Endometrial microvascular endothelial cells (primary cell): Measurements from ENCODE around the gene PRMT7. TPM values are rescaled to one million over a fixed set of nuclear protein-coding genes. Genes with fewer than 3 reads are reported as not detected.
"Not testable (repeated sequence)": the region's sequence is repeated elsewhere in the genome, so short reads cannot be mapped to it uniquely, and the experiment has no call there.

Experiments used
- in situ Hi-C: cut with HindIII; loops from 2 replicates; pipeline ENCODE4 v1.10.0; 2017; ENCODE audit warnings: low sequenced_read_pairs, low pct_unique_long_range_greater_than_20kb; ENCODE audit errors: inconsistent ontology term
- total RNA-seq: library from RNA; depleted of rRNA; stranded (reverse); fragments of >200 nt; gene quantifications from one replicate; pipeline ENCODE4 v1.2.3, GENCODE V29; 2015; ENCODE audit errors: inconsistent ontology term

The PRMT7 gene
- total RNA-seq, 1 donor from 2014 or later, result 99.0 TPM

DNA sequence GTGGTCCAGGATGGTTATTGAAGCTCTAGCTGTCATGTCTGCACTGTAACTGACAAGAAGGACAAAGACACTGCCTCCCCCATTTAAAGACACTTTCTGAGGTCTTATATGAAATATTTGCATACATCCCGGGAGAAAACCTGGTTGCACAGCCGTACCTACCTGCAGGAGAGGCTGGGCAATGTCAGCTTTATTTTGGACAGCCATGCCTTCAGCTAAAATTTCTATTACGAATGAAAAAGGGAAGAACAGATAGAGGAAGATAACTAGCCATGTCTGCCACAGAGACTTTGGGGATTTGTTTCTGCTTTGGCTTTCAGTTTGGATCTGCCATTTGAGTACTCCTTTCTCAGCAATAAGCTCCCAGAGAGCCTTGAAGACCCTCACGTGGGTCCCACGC lies 27.5 kb upstream of the PRMT7 start:
- in situ Hi-C loops, result no loop called here

GRCh38 chr16:68283801-68284598 lies 26.8 kb upstream of the PRMT7 start:
- in situ Hi-C loops, result no loop called here

DNA sequence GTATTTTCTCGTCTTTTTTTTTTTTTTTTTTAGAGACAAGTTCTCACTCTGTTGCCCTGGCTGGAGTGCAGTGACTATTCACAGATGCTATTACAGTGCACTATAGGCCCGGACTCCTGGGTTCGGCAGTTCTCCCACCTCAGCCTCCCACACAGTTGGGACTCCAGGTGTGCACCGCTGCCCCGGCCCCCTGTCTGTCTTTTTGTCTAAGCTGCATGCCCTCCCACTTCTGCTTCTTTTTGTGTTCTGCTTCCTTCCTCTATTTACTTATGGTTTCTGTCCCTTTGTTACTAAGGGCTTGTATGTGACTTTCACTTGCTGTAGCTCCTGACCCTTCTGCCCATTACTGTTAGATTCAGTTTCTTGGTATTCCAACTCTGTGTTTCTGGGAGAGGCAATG lies 26.0 kb upstream of the PRMT7 start:
- in situ Hi-C loops, result no loop called here

DNA sequence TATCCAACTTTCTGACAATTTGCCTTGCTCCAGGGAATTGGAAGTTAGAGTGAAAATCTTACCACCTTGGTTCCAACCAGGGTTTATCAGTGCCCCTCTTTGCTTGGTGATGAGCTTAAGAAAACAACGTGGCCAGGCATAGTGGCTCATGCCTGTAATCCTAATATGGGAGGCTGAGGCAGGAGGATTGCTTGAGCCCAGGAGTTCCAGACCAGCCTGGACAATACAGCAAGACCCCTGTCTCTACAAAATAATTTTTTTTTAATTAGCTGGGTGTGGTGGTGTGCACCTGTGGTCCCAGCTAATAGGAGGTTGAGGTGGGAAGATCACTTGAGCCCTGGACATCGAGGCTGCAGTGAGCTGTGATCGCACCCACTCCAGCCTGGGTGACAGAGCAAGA lies 25.1 kb upstream of the PRMT7 start:
- in situ Hi-C loops, result no loop called here

- in situ Hi-C loops, result no loop called here
Measured at GRCh38 chr16:68286153-68287074, 24.4 kb upstream of the PRMT7 start.

- in situ Hi-C loops, result no loop called here
Measured at GRCh38 chr16:68287276-68288251, 23.3 kb upstream of the PRMT7 start.

DNA sequence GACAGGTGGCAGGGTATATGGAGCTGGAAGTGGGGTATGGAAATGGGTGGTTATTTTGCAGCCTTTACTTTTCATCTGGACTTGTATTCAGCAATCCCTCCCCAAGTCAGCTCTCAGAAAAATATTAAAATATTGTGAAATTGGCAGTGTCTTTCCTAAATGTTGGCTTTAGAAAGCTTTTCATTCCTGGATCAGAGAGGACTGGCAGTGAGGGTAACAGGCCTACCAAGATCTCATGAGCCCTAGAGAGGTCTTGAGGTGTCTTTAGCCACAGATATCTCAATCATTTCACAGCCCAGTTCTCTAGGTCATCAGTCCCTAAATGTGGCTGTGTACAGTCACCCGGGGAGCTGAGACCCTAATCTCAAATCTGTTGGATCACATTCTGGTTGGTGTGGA lies 22.6 kb upstream of the PRMT7 start:
- in situ Hi-C loops, result no loop called here

GRCh38 chr16:68288796-68289195 lies 22.0 kb upstream of the PRMT7 start:
- in situ Hi-C loops, result not testable (repeated sequence)

GRCh38 chr16:68289202-68289601 lies 21.6 kb upstream of the PRMT7 start:
- in situ Hi-C loops, result no loop called here

GRCh38 chr16:68289621-68290329 lies 21.0 kb upstream of the PRMT7 start:
- in situ Hi-C loops, result no loop called here

DNA sequence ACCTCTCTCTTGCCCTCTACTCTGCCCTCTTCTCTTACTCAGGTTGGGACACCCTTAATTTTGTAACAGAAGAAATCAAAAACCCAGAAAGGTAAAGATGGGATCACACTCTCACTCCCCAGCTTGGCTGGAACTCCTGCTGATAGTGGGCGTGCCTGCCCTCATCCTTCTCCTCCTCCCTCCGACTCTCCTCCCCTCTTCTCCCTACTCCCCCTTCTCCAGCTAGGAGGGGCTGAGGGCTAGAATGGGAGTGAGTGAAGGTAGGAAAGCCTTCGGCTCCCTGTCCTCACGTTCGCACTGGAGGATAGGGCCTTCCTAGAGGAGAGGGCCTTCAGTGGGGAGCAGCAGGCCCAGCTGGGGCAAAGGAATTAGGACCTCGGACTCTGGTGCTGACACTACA lies 20.4 kb upstream of the PRMT7 start:
- in situ Hi-C loops, result no loop called here

DNA sequence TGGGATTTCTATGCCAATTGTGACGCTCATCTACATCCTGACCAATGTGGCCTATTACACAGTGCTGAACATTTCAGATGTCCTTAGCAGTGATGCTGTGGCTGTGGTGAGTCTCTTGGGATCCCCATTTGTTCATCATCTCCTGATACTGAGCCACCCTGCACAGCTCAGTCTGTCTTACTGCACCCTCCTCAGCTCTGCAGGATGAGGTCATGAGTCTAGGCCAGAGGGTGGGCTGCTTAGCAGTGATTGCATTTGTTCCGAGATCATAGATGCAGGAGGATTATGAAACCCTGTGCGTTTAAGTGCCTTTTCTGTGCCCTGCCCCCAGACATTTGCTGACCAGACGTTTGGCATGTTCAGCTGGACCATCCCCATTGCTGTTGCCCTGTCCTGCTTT lies 19.6 kb upstream of the PRMT7 start:
- in situ Hi-C loops, result no loop called here

- in situ Hi-C loops, result no loop called here
Measured at GRCh38 chr16:68292425-68292824, 18.4 kb upstream of the PRMT7 start.

DNA sequence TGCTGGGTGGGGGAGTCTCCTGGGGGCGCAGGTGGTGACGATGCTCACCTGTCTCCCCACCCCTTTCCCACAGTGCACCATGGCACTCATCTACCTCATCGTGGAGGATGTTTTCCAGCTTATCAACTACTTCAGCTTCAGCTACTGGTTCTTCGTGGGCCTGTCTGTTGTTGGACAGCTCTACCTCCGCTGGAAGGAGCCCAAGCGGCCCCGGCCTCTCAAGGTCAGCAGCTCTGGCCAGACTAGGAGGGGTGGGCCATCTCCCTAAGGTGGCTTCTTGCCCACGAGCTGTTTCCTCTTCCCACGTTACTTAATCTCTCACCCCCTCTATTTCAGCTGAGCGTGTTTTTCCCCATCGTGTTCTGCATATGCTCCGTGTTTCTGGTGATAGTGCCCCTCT lies 14.5 kb upstream of the PRMT7 start:
- in situ Hi-C loops, result no loop called here

- in situ Hi-C loops, result no loop called here
Measured at GRCh38 chr16:68296693-68297092, 14.1 kb upstream of the PRMT7 start.

DNA sequence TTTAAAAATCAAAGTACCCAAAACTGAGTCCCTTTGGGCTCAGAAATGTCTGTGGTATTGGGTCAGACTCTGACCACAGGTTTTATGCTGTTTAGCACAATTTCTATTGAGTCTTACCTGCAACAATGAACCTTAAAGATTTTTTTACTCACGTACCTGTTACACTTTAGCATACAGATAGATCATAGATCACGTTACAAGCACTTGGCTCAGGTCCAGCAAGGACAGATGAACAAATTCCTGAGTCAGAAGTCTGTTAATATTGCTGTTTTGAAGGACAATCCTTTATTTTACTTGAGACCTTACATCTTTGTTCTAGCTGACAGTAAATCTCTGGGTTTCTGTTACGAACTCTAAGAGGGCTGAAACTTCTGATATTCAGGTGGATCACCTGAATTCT lies 12.9 kb upstream of the PRMT7 start:
- in situ Hi-C loops, result no loop called here

DNA sequence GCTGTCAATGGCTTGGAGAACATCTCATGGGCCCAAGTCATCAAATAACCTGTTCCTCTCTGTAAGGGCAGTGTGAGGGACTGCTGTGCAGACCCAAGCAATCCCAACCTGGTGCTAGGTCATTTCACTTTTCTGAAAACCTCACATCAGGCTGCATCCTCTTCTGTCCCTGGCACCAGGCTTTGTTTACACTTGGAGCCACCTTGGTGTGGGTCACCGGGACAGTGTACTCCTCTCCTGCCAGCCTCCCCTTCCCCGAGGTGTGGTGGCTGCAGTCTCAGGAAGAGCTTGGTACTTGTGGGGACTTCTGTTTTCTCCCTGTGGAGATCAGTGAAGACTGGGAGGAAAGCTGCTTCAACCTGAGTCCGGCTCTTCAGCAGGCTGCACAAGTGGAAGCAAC lies 12.5 kb upstream of the PRMT7 start:
- in situ Hi-C loops, result no loop called here

DNA sequence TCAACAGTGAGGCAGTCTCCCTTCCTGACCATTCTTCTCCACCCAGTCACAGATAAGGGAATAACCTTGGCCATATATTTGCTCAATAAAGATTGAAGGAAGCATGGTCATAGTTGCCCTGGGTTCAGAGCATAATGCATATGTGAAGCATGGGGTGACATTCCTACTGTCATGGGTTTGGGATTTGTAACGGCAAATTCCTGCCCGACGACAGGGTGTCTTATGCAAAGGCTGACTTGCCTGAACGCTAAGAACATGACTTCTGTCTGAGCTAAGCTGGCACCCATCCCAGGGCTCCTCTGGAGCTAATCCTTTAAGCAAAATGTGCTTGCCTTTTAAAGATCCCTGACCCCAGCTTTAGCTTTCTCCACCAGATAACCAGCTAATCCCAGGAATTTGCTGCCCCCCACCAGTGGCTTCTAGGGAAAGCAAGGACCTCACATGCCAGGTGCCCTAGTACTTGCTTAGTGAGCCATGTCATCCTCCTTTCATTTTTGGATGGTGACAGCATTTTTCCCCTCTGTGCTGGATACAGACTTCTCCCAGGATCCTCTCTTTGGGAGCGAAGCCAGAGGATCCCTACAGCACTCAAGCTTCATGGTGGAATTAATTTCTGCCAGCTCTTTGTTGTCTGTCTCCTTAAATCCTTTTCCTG lies 11.8 kb upstream of the PRMT7 start:
- in situ Hi-C loops, result no loop called here
